ENCODE measurements around the gene KIF14. TPM values are rescaled to one million over a fixed set of nuclear protein-coding genes. Genes with fewer than 3 reads are reported as not detected.

Gene KIF14
- total and polyA plus RNA-seq, 2 of the 8 experiments (the other 6 are each of a cell fraction or from before 2014, with no cell fraction given): 2.6 to 23.3 TPM

- TF ChIP-seq CHD7 (IDR thresholded peaks at IDR 0.05; ENCODE audit: insufficient replicate concordance, low read length): no peak
- TF ChIP-seq CTCF (IDR thresholded peaks at IDR 0.05; ENCODE audit: control extremely low read depth in 1 of 3, insufficient read depth in 1 of 3, low read depth in 1 of 3, low read length in 3 of 3): no peak
- no peak for TF ChIP-seq GABPA (IDR thresholded peaks at IDR 0.05; ENCODE audit: borderline replicate concordance, insufficient read depth, low read length)
- TF ChIP-seq MAX (IDR thresholded peaks at IDR 0.05): no peak
- TF ChIP-seq ZNF274 (IDR thresholded peaks at IDR 0.05; ENCODE audit: borderline replicate concordance, extremely low read depth, low read length): no peak
- no peak for TF ChIP-seq ASH2L (IDR thresholded peaks at IDR 0.05; ENCODE audit: low read length)
- no peak for TF ChIP-seq EP300 (IDR thresholded peaks at IDR 0.05; ENCODE audit: borderline replicate concordance in 1 of 2, low read depth in 2 of 2, low read length in 2 of 2)
These were observed 38.7 kb upstream of the KIF14 start (continued) for GRCh38 chr1:200659269-200659668.

Data from H1 (cell line).